Adrenal gland (tissue), 12 donors: ENCODE measurements around the gene CASP2. TPM values are rescaled to one million over a fixed set of nuclear protein-coding genes. Genes with fewer than 3 reads are reported as not detected.

ENCODE experiments used
- DNase-seq, 7 donors: peaks; one replicate each; pipeline ENCODE4 v3.0.0-alpha.2; 2019 to 2020
- H3K27ac ChIP-seq, 5 donors: fragments of 200-600 bp; sonication (generic) in 4 of 5; 1 replicate in 3 of 5; 2 replicates in 2 of 5; pipeline versions ENCODE4 v1.5.1 to v1.8.0; 2016 to 2020; ENCODE audit warnings: mild to moderate bottlenecking in 1 of 5
- H3K27me3 ChIP-seq: fragments of 200-600 bp; 2 replicates; pipeline ENCODE4 v1.8.0; 2021
- H3K36me3 ChIP-seq, 2 donors: fragments of 200-600 bp; replicated peaks in 1 of 2; 1 replicate in 1 of 2; 2 replicates in 1 of 2; pipeline versions ENCODE4 v1.5.1 to v1.8.0; 2018 to 2022
- H3K4me1 ChIP-seq, 2 donors: fragments of 200-600 bp; replicated peaks in 1 of 2; 1 replicate in 1 of 2; 2 replicates in 1 of 2; pipeline versions ENCODE4 v1.5.1 to v1.8.0; 2018 to 2021
- H3K4me3 ChIP-seq, 4 donors: fragments of 200-600 bp; sonication (generic) in 3 of 4; one replicate each; pipeline ENCODE4 v1.5.1; 2016 to 2018
- H3K9me3 ChIP-seq, 3 donors: fragments of 200-600 bp; sonication (generic) in 1 of 3; replicated peaks in 1 of 3; 1 replicate in 2 of 3; 2 replicates in 1 of 3; pipeline versions ENCODE4 v1.5.1 to v1.8.0; 2016 to 2021
- CTCF ChIP-seq, 6 experiments: fragments of 450-650 bp in 4 of 6; fragments of 200-600 bp in 2 of 6; sonication (generic) in 1 of 6; IDR thresholded peaks; 1 replicate in 5 of 6; 2 replicates in 1 of 6; pipeline versions ENCODE4 v1.5.1 to v1.8.0; 2016 to 2021; ENCODE audit warnings: antibody characterized with exemption in 6 of 6, mild to moderate bottlenecking in 2 of 6, moderate library complexity in 1 of 6
- POLR2A ChIP-seq, 2 donors: fragments of 450-650 bp; IDR thresholded peaks; one replicate each; pipeline ENCODE4 v1.6.1; 2017; ENCODE audit warnings: antibody characterized with exemption in 2 of 2, mild to moderate bottlenecking in 2 of 2, moderate library complexity in 1 of 2
- WGBS, 4 donors: extraction: QIAGEN DNeasy Blood & Tissue Kit in 2 of 4; methylation state at CpG; one replicate each; pipeline versions ENCODE4 v1.1.5 to v1.1.7; 2013 to 2017; 5-methylcytosine and 5-hydroxymethylcytosine counted together
- intact Hi-C, 2 donors: fragments of 100-400 bp; cut with DNase I; formaldehyde crosslinking; loops; one replicate each; pipeline versions ENCODE4 v1.14.1 to v1.15.0; 2022 to 2023
- polyA plus RNA-seq, 3 donors: library from polyadenylated mRNA; stranded (reverse); fragments of 200-250 nt in 2 of 3; fragments of 350-450 nt in 1 of 3; fragmentation: Illumina TruSeq in 1 of 3; extraction: RNeasy Lipid Tissue Mini Kit (QIAGEN cat#74804) in 1 of 3; gene quantifications; one replicate each; pipeline ENCODE4 v1.2.3, GENCODE V29; 2013 to 2014
- total RNA-seq, 9 donors: library from RNA; depleted of rRNA in 4 of 9; stranded (reverse); fragments of >200 nt in 4 of 9; fragments of 120-200 nt in 1 of 9; fragmentation: NEBNext Ultra II Directional in 1 of 9; extraction: Animal tissue kit (Norgen Biotek cat#: 25700) in 1 of 9; gene quantifications; one replicate each; pipeline versions ENCODE4 v1.1.0 to v1.2.4, GENCODE V29; 2013 to 2023
- donor health status: healthy with polysubstance abuse.
- donor health status: Bipolar disorder and iron deficiency.
- donor health status: DM: yes; HTN: yes; CAD: no.
- donor health status: DM: no; HTN: no; CAD: no.
- donor health status: DM: no; HTN: no; CAD: no.
- donor health status: DM: yes; HTN: yes; CAD: no.

CASP2 gene
- total and polyA plus RNA-seq, 12 donors: 4.6 to 25.4 (median 13.1) TPM

GRCh38 chr7:143290293-143290692 lies 2.1 kb downstream of the CASP2 start:
- Histone ChIP-seq H3K9me3 (no peaks in the 10 kb centered on the region), H3K4me1 (peaks cover 4 to 29% of the 10 kb centered on the region in 2 donors), H3K4me3 (no peak overlapping the region), H3K36me3 (peaks cover 0 to 35% of the 10 kb centered on the region in 2 donors), H3K27ac (no peak overlapping the region), H3K27me3 (no peaks in the 10 kb centered on the region)
- TF ChIP-seq CTCF (IDR thresholded peaks at IDR 0.05): no peak
- TF ChIP-seq POLR2A (IDR thresholded peaks at IDR 0.05): no peak
- WGBS, 4 donors: 83 to 97% (median 91%) methylated on average over 4 of the region's 4 CpGs
- intact Hi-C loops: no loop called here
- DNase-seq: no peak

GRCh38 chr7:143292876-143293275 lies 4.7 kb downstream of the CASP2 start:
- Histone ChIP-seq H3K36me3 (peaks cover 0 to 46% of the 10 kb centered on the region in 2 donors), H3K27me3 (no peaks in the 10 kb centered on the region), H3K4me3 (no peak overlapping the region), H3K9me3 (no peaks in the 10 kb centered on the region), H3K27ac (no peak overlapping the region), H3K4me1 (peaks cover 4 to 23% of the 10 kb centered on the region in 2 donors)
- 91 to 97% (median 96%) methylated on average over 5 of the region's 5 CpGs for WGBS, 4 donors
- intact Hi-C loops: no loop called here
- TF ChIP-seq POLR2A (IDR thresholded peaks at IDR 0.05) (no peak), CTCF (IDR thresholded peaks at IDR 0.05) (no peak)
- no peak for DNase-seq

- H3K4me3 ChIP-seq: no peak overlapping the region
- H3K9me3 ChIP-seq: no peaks in the 10 kb centered on the region
- no peak for DNase-seq
- H3K36me3 ChIP-seq: peaks cover 0 to 59% of the 10 kb centered on the region in 2 donors
- TF ChIP-seq POLR2A (IDR thresholded peaks at IDR 0.05) (no peak), CTCF (IDR thresholded peaks at IDR 0.05) (no peak)
- no peaks in the 10 kb centered on the region for H3K27me3 ChIP-seq
- H3K4me1 ChIP-seq: peaks cover 0 to 3% of the 10 kb centered on the region in 2 donors
- intact Hi-C loops: no loop called here
- no peak overlapping the region for H3K27ac ChIP-seq
These were observed 7.7 kb downstream of the CASP2 start for GRCh38 chr7:143295870-143296269.

GRCh38 chr7:143296686-143297085 lies 8.5 kb downstream of the CASP2 start:
- TF ChIP-seq POLR2A (IDR thresholded peaks at IDR 0.05) (no peak), CTCF (IDR thresholded peaks at IDR 0.05) (no peak)
- Histone ChIP-seq H3K4me3 (no peak overlapping the region), H3K36me3 (peaks cover 0 to 67% of the 10 kb centered on the region in 2 donors), H3K4me1 (no peaks in the 10 kb centered on the region), H3K27me3 (no peaks in the 10 kb centered on the region), H3K27ac (no peak overlapping the region), H3K9me3 (no peaks in the 10 kb centered on the region)
- intact Hi-C loops: no loop called here
- no peak for DNase-seq
- 44 to 55% (median 54%) methylated on average over 2 of the region's 2 CpGs for WGBS, 4 donors
